Measurements from ENCODE around the gene MAP1LC3B.

- TF ChIP-seq, protein P1, sequence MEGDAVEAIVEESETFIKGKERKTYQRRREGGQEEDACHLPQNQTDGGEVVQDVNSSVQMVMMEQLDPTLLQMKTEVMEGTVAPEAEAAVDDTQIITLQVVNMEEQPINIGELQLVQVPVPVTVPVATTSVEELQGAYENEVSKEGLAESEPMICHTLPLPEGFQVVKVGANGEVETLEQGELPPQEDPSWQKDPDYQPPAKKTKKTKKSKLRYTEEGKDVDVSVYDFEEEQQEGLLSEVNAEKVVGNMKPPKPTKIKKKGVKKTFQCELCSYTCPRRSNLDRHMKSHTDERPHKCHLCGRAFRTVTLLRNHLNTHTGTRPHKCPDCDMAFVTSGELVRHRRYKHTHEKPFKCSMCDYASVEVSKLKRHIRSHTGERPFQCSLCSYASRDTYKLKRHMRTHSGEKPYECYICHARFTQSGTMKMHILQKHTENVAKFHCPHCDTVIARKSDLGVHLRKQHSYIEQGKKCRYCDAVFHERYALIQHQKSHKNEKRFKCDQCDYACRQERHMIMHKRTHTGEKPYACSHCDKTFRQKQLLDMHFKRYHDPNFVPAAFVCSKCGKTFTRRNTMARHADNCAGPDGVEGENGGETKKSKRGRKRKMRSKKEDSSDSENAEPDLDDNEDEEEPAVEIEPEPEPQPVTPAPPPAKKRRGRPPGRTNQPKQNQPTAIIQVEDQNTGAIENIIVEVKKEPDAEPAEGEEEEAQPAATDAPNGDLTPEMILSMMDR (IDR thresholded peaks at IDR 0.05; ENCODE audit: insufficient read depth, low read length, poor library complexity, severe bottlenecking): no peak
- TF ChIP-seq EZH2phosphoT487 (conservative IDR thresholded peaks at IDR 0.05; ENCODE audit: low read length): no peak
These were observed 18.4 kb downstream of the MAP1LC3B start for GRCh38 chr16:87410530-87410929.
